Prostate gland (tissue), 2 donors: Measurements from ENCODE around the gene ARL5C.

Experiments
- POLR2A ChIP-seq: fragments of 450-650 bp; IDR thresholded peaks from one replicate; pipeline ENCODE4 v1.6.1; 2016; ENCODE audit warnings: antibody characterized with exemption, mild to moderate bottlenecking
- TF ChIP-seq, protein P1 (sequence below), 4 experiments: fragments of 200-600 bp in 2 of 4; fragments of 450-650 bp in 2 of 4; sonication (generic) in 2 of 4; IDR thresholded peaks; 1 replicate in 3 of 4; 2 replicates in 1 of 4; pipeline ENCODE4 v1.5.1; 2016 to 2019; ENCODE audit warnings: antibody characterized with exemption in 4 of 4, mild to moderate bottlenecking in 2 of 4, moderate library complexity in 2 of 4

DNA sequence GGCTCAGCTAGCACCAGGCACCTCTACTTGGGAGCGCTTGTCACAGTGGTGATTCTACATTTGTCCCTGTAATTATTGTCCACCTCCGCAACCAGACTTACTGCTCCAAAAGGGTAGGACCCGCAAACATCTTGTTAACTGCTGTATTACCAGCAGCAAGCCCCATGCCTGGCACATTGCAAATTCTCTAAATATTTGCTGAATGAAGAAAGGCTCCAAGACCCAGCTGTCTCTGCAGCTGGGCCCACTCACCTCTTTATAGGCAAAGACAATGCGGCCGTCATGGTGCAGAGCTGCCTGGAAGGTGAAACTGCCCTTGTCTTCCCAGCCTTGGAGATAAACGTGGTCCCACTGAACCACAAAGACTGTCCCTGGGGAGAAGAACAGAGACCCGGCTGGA lies 58.8 kb downstream of the ARL5C start:
- TF ChIP-seq POLR2A, result no peak
- TF ChIP-seq, protein P1, sequence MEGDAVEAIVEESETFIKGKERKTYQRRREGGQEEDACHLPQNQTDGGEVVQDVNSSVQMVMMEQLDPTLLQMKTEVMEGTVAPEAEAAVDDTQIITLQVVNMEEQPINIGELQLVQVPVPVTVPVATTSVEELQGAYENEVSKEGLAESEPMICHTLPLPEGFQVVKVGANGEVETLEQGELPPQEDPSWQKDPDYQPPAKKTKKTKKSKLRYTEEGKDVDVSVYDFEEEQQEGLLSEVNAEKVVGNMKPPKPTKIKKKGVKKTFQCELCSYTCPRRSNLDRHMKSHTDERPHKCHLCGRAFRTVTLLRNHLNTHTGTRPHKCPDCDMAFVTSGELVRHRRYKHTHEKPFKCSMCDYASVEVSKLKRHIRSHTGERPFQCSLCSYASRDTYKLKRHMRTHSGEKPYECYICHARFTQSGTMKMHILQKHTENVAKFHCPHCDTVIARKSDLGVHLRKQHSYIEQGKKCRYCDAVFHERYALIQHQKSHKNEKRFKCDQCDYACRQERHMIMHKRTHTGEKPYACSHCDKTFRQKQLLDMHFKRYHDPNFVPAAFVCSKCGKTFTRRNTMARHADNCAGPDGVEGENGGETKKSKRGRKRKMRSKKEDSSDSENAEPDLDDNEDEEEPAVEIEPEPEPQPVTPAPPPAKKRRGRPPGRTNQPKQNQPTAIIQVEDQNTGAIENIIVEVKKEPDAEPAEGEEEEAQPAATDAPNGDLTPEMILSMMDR (IDR thresholded peaks at IDR 0.05), result no peak
